Mesenchymal stem cell (in vitro differentiated cells and primary cell): ENCODE results near the gene TENM4.

Source experiments
- DNase-seq: peaks from one replicate; pipeline ENCODE4 v3.0.0-alpha.2; 2013
- H2AFZ ChIP-seq: one replicate; pipeline ENCODE4 v1.6.1; 2013; ENCODE audit warnings: low read depth, mild to moderate bottlenecking, control low read depth, inconsistent platforms, low read length, moderate library complexity
- H2AK5ac ChIP-seq: 2 replicates; pipeline ENCODE4 v1.6.1; 2013; ENCODE audit warnings: low read length, moderate library complexity, mild to moderate bottlenecking, inconsistent platforms; ENCODE audit not compliant: severe bottlenecking
- H2BK120ac ChIP-seq: one replicate; pipeline ENCODE4 v1.6.1; 2013; ENCODE audit warnings: low read depth, mild to moderate bottlenecking, inconsistent platforms, low read length, moderate library complexity
- H2BK12ac ChIP-seq, 2 experiments: one replicate each; pipeline ENCODE4 v1.6.1; 2013; ENCODE audit warnings: inconsistent platforms in 2 of 2, low read length in 2 of 2, mild to moderate bottlenecking in 2 of 2, moderate library complexity in 2 of 2, control low read depth in 1 of 2
- H2BK15ac ChIP-seq: one replicate; pipeline ENCODE4 v1.6.1; 2013; ENCODE audit warnings: mild to moderate bottlenecking, low read depth, inconsistent platforms; ENCODE audit not compliant: poor library complexity, severe bottlenecking
- H2BK5ac ChIP-seq: 2 replicates; pipeline ENCODE4 v1.6.1; 2013; ENCODE audit warnings: low read depth, mild to moderate bottlenecking, low read length, control low read depth, inconsistent platforms; ENCODE audit not compliant: poor library complexity, severe bottlenecking
- H3K14ac ChIP-seq, 2 experiments: one replicate each; pipeline ENCODE4 v1.6.1; 2013; ENCODE audit warnings: inconsistent platforms in 2 of 2, low read length in 2 of 2, control low read depth in 1 of 2, mild to moderate bottlenecking in 1 of 2, moderate library complexity in 1 of 2
- H3K18ac ChIP-seq, 2 experiments: one replicate each; pipeline ENCODE4 v1.6.1; 2013; ENCODE audit warnings: inconsistent platforms in 2 of 2, low read length in 2 of 2, control low read depth in 1 of 2, low read depth in 1 of 2, mild to moderate bottlenecking in 1 of 2
- H3K23ac ChIP-seq, 2 experiments: one replicate each; pipeline ENCODE4 v1.6.1; 2013; ENCODE audit warnings: inconsistent platforms in 2 of 2, low read length in 2 of 2, mild to moderate bottlenecking in 2 of 2, moderate library complexity in 2 of 2, control low read depth in 1 of 2
- H3K27ac ChIP-seq: 2 replicates; pipeline ENCODE4 v1.5.1; 2013; ENCODE audit warnings: mild to moderate bottlenecking, moderate library complexity, low read length, control low read depth, inconsistent platforms; ENCODE audit not compliant: poor library complexity, severe bottlenecking
- H3K27me3 ChIP-seq, 2 experiments: 2 replicates each; pipeline versions ENCODE4 v1.6.1 to v1.7.0; 2013; ENCODE audit warnings: low read length in 2 of 2, mild to moderate bottlenecking in 2 of 2, moderate library complexity in 2 of 2, control low read depth in 1 of 2, inconsistent platforms in 1 of 2; ENCODE audit not compliant: control insufficient read depth in 1 of 2, insufficient read depth in 1 of 2
- H3K36me3 ChIP-seq, 2 experiments: 2 replicates each; pipeline versions ENCODE4 v1.6.1 to v1.7.0; 2013; ENCODE audit warnings: low read length in 2 of 2, control low read depth in 1 of 2, inconsistent platforms in 1 of 2, low read depth in 1 of 2, mild to moderate bottlenecking in 1 of 2; ENCODE audit not compliant: insufficient read depth in 2 of 2, control insufficient read depth in 1 of 2
- H3K4ac ChIP-seq, 2 experiments: one replicate each; pipeline ENCODE4 v1.6.1; 2013; ENCODE audit warnings: inconsistent platforms in 2 of 2, low read length in 2 of 2, mild to moderate bottlenecking in 2 of 2, moderate library complexity in 2 of 2, control low read depth in 1 of 2, low read depth in 1 of 2
- H3K4me1 ChIP-seq: 2 replicates; pipeline ENCODE4 v1.6.1; 2013; ENCODE audit warnings: low read depth, low read length, control low read depth; ENCODE audit not compliant: control insufficient read depth, insufficient read depth
- H3K4me2 ChIP-seq: 2 replicates; pipeline ENCODE4 v1.6.1; 2013; ENCODE audit warnings: low read length, mild to moderate bottlenecking, inconsistent platforms; ENCODE audit not compliant: poor library complexity, severe bottlenecking
- H3K4me3 ChIP-seq, 2 experiments: 2 replicates each; pipeline versions ENCODE4 v1.5.1 to v1.7.0; 2013; ENCODE audit warnings: low read length in 2 of 2, mild to moderate bottlenecking in 2 of 2, control low read depth in 1 of 2, low read depth in 1 of 2; ENCODE audit not compliant: insufficient read depth in 1 of 2
- H3K79me1 ChIP-seq: replicated peaks from 2 replicates; pipeline ENCODE4 v1.6.1; 2013; ENCODE audit warnings: mild to moderate bottlenecking, control low read depth, low read length, inconsistent platforms; ENCODE audit not compliant: poor library complexity, severe bottlenecking
- H3K9ac ChIP-seq: 2 replicates; pipeline ENCODE4 v1.7.0; 2013; ENCODE audit warnings: mild to moderate bottlenecking, low read length, moderate library complexity
- H3K9me3 ChIP-seq: 2 replicates; pipeline ENCODE4 v1.7.0; 2013; ENCODE audit warnings: mild to moderate bottlenecking, low read length; ENCODE audit not compliant: control insufficient read depth
- H4K8ac ChIP-seq: one replicate; pipeline ENCODE4 v1.6.1; 2013; ENCODE audit warnings: inconsistent platforms, mild to moderate bottlenecking, low read length, moderate library complexity
- H4K91ac ChIP-seq: one replicate; pipeline ENCODE4 v1.6.1; 2013; ENCODE audit warnings: mild to moderate bottlenecking, low read length, inconsistent platforms
- WGBS: methylation state at CpG from one replicate; pipeline ENCODE4 v1.1.7; 2013; ENCODE audit warnings: mixed read lengths; 5-methylcytosine and 5-hydroxymethylcytosine counted together

The TENM4 gene

DNA sequence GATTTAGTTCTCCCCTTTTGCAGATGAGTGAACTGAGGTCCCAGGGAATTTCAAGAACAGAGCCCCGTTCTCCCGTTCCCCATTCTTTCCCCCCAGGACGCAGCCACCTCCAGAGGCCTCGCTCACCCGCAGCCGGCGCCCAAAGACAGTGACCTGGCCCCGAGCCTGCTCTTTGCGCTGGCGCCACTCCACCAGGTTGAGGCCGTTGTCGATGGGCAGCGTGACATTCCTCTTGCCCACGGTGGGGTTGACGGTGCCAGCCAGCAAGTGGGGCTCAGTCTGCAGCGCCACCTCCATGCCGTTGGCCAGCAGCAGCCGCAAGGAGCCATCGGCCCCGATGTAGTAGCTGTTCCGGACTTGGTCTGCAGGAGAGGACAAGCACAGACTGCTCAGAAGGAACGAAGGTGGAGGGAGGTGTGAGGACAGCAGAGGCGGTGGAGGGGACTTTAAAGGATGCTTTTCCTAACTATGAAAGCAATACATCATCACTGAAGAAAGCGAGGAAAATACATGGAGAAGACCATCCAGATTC lies 764.7 kb downstream of the TENM4 start:
- H4K91ac ChIP-seq = no peak overlapping the region
- H3K4ac ChIP-seq = no peak overlapping the region
- WGBS = 92% methylated on average over 21 of the region's 24 CpGs
- no peak overlapping the region for H2BK120ac ChIP-seq
- no peak overlapping the region for H2BK5ac ChIP-seq
- H3K23ac ChIP-seq = no peak overlapping the region
- no peak overlapping the region for H3K4me3 ChIP-seq
- H3K14ac ChIP-seq = no peak overlapping the region
- H3K9me3 ChIP-seq = no peaks in the 10 kb centered on the region
- no peaks in the 10 kb centered on the region for H3K79me1 ChIP-seq
- no peak overlapping the region for H4K8ac ChIP-seq
- H3K36me3 ChIP-seq = peaks cover 3 to 12% of the 10 kb centered on the region in 2 experiments
- no peaks in the 10 kb centered on the region for H3K27me3 ChIP-seq
- no peaks in the 10 kb centered on the region for H3K4me1 ChIP-seq
- no peak overlapping the region for H2BK15ac ChIP-seq
- no peak overlapping the region for H3K18ac ChIP-seq
- no peak overlapping the region for H3K27ac ChIP-seq
- H2BK12ac ChIP-seq = no peak overlapping the region
- H3K4me2 ChIP-seq = no peak overlapping the region
- H2AK5ac ChIP-seq = no peak overlapping the region
- no peak for DNase-seq
- H3K9ac ChIP-seq = no peak overlapping the region
- H2AFZ ChIP-seq = no peak overlapping the region

GRCh38 chr11:78672850-78673620 lies 767.8 kb downstream of the TENM4 start:
- no peak for DNase-seq
- Histone ChIP-seq H2BK120ac (no peak overlapping the region), H4K91ac (no peak overlapping the region), H3K18ac (no peak overlapping the region), H2BK5ac (no peak overlapping the region), H3K27ac (no peak overlapping the region), H3K23ac (no peak overlapping the region), H3K79me1 (no peaks in the 10 kb centered on the region), H3K14ac (no peak overlapping the region), H3K27me3 (no peaks in the 10 kb centered on the region), H2BK15ac (no peak overlapping the region), H3K9me3 (no peaks in the 10 kb centered on the region), H3K4ac (no peak overlapping the region), H2BK12ac (no peak overlapping the region), H3K4me2 (no peak overlapping the region), H3K4me1 (no peaks in the 10 kb centered on the region), H4K8ac (no peak overlapping the region), H3K4me3 (no peak overlapping the region), H2AK5ac (no peak overlapping the region), H3K36me3 (peaks cover 15 to 38% of the 10 kb centered on the region in 2 experiments), H2AFZ (no peak overlapping the region), H3K9ac (no peak overlapping the region)
- WGBS = 88% methylated on average over 6 of the region's 9 CpGs

DNA sequence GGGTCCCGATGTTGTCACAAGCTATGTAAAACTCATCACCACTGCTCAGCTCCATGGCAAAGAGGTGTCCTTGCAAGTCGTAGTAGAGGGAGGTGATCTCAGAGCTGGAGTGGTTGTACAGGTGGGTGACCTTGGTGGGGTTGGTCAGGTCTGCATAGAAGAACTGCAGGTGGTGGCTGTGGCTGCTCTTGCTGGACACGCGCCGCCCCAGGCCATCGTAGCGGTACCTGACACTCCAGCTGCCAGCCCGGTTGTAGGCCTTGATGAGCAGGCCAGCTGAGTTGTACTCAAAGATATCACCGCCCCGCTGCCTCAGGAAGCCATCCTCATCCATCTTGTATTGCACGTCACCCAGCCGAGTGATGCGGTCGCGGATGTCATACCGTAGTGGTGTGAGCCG lies 771.6 kb downstream of the TENM4 start:
- Histone ChIP-seq H3K9me3 (no peaks in the 10 kb centered on the region), H3K4ac (no peak overlapping the region), H3K14ac (no peak overlapping the region), H2BK12ac (no peak overlapping the region), H2BK15ac (no peak overlapping the region), H2AFZ (no peak overlapping the region), H3K4me3 (no peak overlapping the region), H3K36me3 (peaks cover 15 to 38% of the 10 kb centered on the region in 2 experiments), H3K4me2 (no peak overlapping the region), H3K23ac (no peak overlapping the region), H4K8ac (no peak overlapping the region), H3K79me1 (no peaks in the 10 kb centered on the region), H2BK120ac (no peak overlapping the region), H4K91ac (no peak overlapping the region), H3K18ac (no peak overlapping the region), H3K9ac (no peak overlapping the region), H2BK5ac (no peak overlapping the region), H3K27ac (no peak overlapping the region), H3K27me3 (no peaks in the 10 kb centered on the region), H3K4me1 (peaks cover 3% of the 10 kb centered on the region), H2AK5ac (no peak overlapping the region)
- WGBS = 94% methylated on average over 16 of the region's 17 CpGs
- DNase-seq = no peak

DNA sequence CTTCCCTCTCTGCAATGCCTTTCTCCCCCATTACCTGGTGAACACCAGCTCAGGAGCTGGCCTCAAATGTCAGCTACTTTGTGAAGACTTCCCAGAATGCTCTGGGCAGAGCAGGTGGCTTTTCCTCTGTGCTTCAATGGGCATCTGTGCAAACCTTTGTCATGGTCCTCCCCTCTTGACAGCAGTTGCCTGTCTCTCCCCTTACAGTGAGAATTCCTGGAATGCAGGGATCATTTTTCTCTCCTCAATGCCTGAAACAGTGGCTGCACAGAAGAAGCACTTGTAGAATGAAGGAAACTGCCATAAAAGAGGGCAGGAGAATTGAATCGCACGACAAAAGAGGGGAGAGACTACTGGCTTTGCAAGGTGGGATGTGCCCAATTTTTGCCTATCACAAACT lies 773.4 kb downstream of the TENM4 start:
- Histone ChIP-seq H3K4me2 (no peak overlapping the region), H4K91ac (no peak overlapping the region), H3K23ac (no peak overlapping the region), H3K4ac (no peak overlapping the region), H3K9ac (no peak overlapping the region), H3K4me3 (no peak overlapping the region), H2BK120ac (no peak overlapping the region), H3K9me3 (no peaks in the 10 kb centered on the region), H3K27me3 (peaks cover 0 to 7% of the 10 kb centered on the region in 2 experiments), H3K4me1 (peaks cover 3% of the 10 kb centered on the region), H4K8ac (no peak overlapping the region), H3K14ac (no peak overlapping the region), H3K18ac (no peak overlapping the region), H3K27ac (no peak overlapping the region), H2BK15ac (no peak overlapping the region), H2BK5ac (no peak overlapping the region), H3K79me1 (no peaks in the 10 kb centered on the region), H2AK5ac (no peak overlapping the region), H2AFZ (no peak overlapping the region), H3K36me3 (peaks cover 15 to 38% of the 10 kb centered on the region in 2 experiments), H2BK12ac (no peak overlapping the region)
- WGBS = 100% methylated on average over 2 of the region's 2 CpGs
- DNase-seq = no peak
